DMS 273 (cell line): ENCODE results near the gene TSFM.
"Not testable (repeated sequence)": the region's sequence is repeated elsewhere in the genome, so short reads cannot be mapped to it uniquely, and the experiment has no call there.

Experiments
- DNase-seq: peaks from one replicate; lab custom pipeline; 2025; ENCODE audit not compliant: unreplicated experiment; lab: John Stamatoyannopoulos, UW

TSFM gene

GRCh38 chr12:57813971-57814772 is 31.6 kb downstream of the TSFM start:
- DNase-seq, result no peak

DNA sequence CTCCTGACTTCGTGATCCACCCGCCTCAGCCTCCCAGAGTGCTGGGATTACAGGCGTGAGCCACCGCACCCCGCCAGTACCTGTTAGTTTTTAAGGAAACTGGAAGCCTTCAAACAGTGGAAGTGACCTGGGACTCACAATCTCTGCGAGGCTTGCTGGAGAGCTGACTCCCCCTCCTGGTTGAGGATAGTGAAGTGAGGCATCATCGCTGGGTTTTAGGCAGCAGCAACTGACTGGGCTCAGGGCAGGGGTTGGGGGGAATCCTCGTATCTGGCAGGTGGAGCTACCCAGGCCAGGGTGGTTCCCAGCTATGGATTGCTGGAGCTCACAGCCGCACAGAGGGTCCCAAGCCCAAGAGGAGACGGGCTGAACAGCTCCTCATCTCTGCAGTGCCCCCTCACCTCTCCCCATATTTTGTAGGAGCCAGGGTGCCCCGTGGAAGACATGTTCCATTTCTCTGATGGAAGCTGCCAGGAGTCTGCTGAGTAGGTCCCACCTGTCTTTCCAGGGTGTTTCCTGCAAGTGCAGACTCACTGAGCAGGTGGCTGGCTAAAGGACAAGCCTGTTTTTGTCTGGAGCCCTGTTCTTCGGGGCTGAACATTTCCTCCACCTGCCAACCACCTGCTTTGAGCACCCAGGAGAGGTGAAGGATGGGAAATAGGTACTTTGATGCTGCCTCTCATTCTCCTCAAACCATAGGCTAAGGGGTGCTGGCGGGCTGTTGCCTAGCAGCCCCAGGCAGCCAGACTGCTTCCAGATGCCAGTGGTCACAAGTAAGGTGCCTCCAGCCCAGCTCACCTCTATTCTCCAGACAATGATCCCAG is 32.8 kb downstream of the TSFM start:
- DNase-seq, result peak; percentile 43

DNA sequence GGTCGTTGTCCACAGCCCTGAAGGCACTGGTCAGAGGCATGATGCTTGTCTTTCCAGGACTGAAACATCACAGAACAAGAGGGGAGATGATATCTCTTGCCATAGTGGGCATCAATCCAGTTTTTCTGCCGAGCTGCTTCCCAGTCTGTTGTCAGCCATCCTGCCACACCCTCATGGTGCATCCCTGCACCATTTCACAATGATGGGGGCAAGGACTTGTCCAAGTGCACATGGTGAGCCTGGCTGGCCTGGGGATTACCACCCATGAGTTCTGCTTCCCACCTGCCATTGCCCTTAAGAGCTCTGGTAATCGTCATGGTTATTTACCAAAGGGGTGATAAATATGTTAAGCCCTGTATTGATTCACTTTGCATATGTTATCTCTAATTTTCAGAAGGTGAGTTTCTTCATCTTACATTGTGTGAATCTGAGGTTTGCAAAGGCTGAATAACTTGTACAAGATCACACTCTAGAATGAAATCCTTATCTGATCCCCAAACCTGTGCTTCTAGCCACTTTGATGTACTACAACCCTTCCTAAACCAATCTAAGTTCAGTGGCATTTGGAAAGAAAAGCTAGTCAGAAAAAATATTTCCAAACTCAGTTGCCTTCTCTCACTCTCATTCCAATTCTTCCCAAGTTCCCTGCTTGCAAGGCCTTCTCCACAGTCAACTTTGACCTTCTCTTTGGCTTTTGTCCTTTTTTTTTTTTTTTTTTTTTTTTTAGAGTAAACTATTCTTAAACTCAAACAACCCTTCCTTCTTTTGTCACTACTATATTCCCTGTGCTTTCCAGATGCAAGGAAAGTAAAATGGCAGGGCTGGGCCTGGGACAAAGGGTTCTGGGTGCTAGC is 33.6 kb downstream of the TSFM start:
- DNase-seq, result peak; percentile 28

DNA sequence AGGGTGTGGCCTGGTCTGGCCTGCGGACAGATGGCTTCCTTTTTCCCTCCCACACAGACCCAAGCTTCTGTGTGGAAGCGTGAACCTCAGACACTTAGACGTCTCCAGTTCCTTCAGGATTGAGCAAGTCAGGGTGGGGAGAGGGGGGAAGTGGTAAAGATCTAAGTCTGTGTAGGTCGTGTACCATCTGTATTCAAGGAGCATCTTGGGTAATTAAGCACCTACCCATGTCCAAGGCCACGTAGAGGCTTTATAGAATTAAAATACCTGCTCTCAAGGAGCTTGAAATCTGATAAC is 34.2 kb downstream of the TSFM start:
- peak; percentile 47 for DNase-seq

DNA sequence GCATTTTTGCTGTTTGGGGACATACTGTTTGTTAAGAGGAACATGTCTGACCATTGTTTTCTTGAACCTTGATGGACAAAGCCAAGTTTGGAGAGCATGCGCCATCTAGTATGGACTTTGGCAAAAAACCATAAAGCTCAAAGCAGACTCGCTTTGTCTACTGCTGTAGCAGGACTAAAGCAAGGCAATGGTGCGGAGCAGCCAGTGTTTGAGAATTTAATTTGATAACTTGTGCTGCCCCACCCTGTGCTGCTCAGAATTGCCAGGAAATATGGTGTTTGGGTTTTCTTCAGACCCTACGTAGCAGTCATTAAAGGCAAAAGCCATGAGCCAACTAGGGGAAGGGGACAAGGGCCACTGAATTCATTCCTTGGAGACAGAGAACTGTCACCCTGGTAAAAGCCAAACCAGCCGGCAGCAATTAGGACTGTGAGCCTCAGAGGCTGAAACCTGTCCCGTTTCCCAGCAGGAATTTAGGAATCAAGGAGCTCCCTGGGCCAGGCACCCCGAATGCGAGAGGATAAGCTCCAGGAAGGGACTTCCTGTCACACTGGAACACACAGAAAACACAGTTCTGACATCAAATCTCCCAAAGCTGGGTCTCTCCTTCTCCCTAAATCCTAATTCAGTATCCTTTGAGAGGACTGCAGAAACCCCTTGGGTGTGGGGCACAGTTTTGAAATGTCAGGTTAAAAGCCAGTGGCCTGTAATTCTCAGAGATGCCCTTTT is 34.8 kb downstream of the TSFM start:
- DNase-seq, result no peak

GRCh38 chr12:57817990-57818331 is 35.4 kb downstream of the TSFM start:
- not testable (repeated sequence) for DNase-seq

GRCh38 chr12:57820119-57820518 is 37.5 kb downstream of the TSFM start:
- DNase-seq, result not testable (repeated sequence)

DNA sequence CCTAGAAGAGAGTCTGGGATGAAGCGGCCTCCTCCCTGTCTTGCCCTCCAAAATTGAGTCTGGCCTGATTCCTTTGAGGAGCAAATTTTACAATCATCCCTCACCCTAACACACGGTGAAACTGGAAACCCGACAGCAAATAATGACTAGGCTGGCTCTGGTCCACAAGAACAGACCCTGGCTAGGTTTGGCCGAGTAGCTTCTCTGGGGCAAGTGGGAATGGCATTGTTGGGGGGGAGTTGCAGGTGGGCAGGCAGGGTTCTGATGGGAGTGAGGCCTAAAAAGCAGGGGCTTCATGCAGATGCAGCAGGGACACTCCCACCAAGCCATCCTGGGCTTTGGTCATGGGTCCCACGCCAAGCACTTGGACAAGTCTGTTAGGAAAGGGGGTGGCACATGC is 38.4 kb downstream of the TSFM start:
- not testable (repeated sequence) for DNase-seq

DNA sequence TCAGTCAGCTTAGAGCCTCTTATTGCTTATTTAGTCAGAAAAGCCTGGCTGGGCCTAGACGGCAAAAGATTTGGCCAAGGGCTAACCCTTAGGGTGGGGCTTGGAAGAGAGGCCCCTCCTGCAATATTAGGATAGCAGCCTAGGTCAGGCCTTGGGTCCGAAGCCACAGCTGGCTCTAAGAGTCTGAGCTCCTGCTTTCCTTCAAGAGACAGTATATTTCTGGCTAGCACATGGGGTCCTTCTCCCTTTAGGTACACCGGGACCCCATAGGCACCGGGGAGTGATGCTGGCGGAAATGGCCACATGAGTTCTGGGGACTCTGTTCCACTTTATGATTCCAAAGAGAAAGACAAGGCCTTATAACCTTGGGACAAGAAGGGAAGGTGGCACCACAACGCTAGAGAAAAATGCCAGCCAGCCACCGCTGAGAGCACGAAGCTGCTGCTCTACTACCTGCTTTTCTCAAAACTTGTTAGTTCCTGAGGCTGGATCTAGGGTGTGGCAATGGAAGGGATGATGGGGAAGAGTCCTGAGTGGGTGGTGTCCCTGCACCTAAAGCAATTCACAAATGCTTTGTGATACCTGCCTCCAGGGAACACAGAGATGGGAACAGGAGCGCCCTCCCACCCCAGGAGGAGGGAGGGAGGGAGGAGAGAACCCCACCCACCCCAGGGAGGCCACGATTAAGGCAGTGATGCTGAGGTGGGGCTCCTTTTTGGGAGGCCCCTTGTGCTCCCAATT is 39.1 kb downstream of the TSFM start:
- DNase-seq, result no peak

GRCh38 chr12:57822392-57823130 is 40.0 kb downstream of the TSFM start:
- no peak for DNase-seq

DNA sequence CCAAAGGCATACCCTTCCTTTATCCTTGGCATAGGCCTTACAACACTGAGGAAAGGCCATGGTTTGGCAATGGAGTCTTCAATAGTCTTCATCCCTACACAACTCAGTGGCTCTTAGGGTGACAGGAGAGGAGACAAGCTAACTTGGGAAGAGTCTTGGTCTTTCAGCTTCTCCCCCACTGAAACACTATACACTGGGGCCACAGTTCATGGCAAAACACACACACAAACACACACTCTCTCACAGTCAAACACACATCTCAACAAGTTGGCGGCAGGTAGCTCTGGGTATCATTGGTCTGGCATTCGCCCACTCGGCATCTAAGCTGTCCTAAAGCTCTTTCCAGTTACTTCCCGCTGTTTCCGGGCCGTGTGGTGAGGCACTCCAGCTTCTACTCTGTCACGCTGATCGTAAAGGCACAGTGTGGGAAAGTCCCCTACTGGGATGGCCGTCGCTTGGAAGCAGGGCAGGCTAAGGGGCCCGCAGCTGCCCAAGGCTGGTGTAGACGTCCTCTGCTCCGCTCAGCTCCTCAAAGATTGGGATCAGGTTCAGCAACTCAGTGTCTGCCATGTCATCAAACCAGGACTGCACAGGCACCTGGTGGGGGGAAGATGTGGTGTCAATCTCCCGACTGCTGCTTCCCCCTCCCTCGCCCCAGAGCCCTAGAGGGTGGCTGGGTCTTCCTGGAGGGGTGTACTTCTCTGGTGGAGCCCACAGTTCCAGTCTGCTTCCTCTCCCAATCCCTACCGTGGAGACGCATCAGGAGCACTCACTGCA is 40.7 kb downstream of the TSFM start:
- no peak for DNase-seq

- DNase-seq, result no peak
Measured at GRCh38 chr12:57823908-57824640, 41.5 kb downstream of the TSFM start.

DNA sequence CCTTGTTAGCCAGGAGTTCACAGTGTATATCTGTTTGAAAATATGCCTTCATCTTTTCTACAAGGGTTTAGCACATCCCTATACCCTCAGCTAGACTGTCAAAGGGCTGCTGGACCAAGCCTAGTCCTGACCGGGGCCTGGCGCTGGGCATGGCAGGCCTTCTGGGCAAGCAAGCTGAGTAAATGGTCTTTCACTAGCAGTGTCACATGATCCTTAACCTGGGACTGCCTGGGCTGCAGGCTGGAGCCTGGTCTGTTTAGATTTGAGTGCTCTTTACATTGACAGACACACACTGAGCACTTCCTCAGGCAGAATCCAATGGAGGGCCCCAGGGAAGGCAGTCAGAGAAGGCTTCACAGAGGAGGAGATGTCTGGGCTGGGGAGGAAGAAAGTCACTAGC is 42.9 kb downstream of the TSFM start:
- DNase-seq, result no peak

- DNase-seq, result no peak
Measured at GRCh38 chr12:57826400-57826799, 43.8 kb downstream of the TSFM start.

- DNase-seq, result no peak
Measured at GRCh38 chr12:57826966-57827365, 44.4 kb downstream of the TSFM start.

GRCh38 chr12:57829025-57829777 is 46.6 kb downstream of the TSFM start:
- no peak for DNase-seq

DNA sequence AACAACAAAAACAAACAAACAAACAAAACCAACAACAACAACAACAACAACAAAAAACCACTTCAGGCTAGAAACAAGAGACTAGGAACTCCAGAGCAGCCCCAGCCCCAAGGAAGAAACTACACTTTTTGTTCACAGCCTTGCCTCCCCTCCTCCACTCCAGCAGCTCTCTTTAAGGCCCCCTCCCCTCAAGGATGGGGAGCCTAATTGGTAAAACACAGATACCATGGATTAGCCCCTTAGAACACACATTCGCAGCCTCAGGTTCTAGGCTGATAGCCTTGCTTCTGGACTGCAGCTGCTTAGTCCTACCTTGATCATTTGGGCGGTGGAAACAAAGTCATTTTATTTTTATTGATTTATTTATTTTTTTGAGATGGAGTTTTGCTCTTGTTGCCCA is 47.8 kb downstream of the TSFM start:
- DNase-seq, result no peak
